Kidney epithelial cell (primary cell): ENCODE results near the gene FGD2. TPM values are rescaled to one million over a fixed set of nuclear protein-coding genes. Genes with fewer than 3 reads are reported as not detected.

ENCODE experiments used
- DNase-seq: peaks from one replicate; pipeline ENCODE4 v3.0.0-alpha.2; 2010; ENCODE audit warnings: low read depth
- H3K27me3 ChIP-seq: 2 replicates; pipeline ENCODE4 v1.6.0; 2011; ENCODE audit warnings: low read length; ENCODE audit not compliant: control insufficient read depth, insufficient read depth
- H3K36me3 ChIP-seq: 2 replicates; pipeline ENCODE4 v1.5.1; 2011; ENCODE audit warnings: low read length; ENCODE audit not compliant: control insufficient read depth, insufficient read depth
- H3K4me3 ChIP-seq: 2 replicates; pipeline ENCODE4 v1.5.1; 2011; ENCODE audit warnings: low read depth, mild to moderate bottlenecking, control low read depth, low read length
- total RNA-seq: library from RNA; depleted of rRNA; stranded (reverse); fragments of >200 nt; gene quantifications from 2 replicates; pipeline ENCODE4 v1.2.3, GENCODE V29; 2015
- TF ChIP-seq, protein P1 (sequence below): IDR thresholded peaks from 2 replicates; pipeline ENCODE4 v1.5.1; 2011; ENCODE audit warnings: mild to moderate bottlenecking, moderate library complexity, low read length, control low read depth, inconsistent platforms; ENCODE audit not compliant: insufficient read depth, poor library complexity, severe bottlenecking

FGD2 gene
- total RNA-seq, 1 donor from 2014 or later, result 0.04 TPM

DNA sequence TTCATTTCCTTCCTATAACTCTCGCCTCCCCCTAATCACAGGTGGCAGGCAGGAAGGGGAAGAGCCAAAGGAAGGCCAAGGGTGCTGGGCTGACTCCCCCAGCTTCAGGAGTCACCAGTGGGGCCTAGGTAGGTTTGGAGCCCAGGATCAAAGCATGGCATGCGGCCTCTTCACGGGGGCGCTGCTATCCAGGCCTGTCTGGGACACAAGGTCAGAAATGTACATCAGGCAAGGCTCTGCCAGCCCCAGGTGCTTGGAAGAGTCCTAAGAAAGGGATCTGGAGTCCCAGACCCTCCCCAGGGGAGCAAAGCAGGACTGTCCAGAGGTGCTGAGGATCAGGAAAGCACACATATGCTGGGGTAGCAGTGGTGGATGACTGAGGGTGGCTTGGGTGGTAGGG lies 40.5 kb upstream of the FGD2 start:
- no peak for DNase-seq
- H3K36me3 ChIP-seq, result no peaks in the 10 kb centered on the region
- no peak overlapping the region for H3K4me3 ChIP-seq
- TF ChIP-seq, protein P1, sequence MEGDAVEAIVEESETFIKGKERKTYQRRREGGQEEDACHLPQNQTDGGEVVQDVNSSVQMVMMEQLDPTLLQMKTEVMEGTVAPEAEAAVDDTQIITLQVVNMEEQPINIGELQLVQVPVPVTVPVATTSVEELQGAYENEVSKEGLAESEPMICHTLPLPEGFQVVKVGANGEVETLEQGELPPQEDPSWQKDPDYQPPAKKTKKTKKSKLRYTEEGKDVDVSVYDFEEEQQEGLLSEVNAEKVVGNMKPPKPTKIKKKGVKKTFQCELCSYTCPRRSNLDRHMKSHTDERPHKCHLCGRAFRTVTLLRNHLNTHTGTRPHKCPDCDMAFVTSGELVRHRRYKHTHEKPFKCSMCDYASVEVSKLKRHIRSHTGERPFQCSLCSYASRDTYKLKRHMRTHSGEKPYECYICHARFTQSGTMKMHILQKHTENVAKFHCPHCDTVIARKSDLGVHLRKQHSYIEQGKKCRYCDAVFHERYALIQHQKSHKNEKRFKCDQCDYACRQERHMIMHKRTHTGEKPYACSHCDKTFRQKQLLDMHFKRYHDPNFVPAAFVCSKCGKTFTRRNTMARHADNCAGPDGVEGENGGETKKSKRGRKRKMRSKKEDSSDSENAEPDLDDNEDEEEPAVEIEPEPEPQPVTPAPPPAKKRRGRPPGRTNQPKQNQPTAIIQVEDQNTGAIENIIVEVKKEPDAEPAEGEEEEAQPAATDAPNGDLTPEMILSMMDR, result no peak
- peaks cover 3% of the 10 kb centered on the region for H3K27me3 ChIP-seq

DNA sequence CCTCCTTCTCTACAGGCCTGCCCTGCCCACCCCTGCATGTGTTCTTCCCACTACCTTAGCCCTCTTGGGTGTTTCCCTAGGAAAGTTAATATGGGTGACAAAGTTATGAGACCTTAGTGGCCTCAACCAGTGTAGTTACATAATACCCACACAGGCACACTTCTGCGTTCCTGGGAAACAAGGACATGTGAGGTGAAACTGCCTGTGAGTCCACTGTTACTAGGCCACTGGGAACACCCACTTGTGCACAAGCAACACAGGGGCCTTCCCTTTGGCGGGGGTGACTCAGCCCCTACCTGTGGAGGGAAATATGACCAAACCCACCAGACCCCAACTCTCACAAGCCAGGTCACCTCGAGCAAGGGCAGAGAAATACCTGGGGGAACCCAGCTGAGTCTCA lies 38.2 kb upstream of the FGD2 start:
- TF ChIP-seq, protein P1, result no peak
- DNase-seq, result no peak
- Histone ChIP-seq H3K4me3 (no peak overlapping the region), H3K27me3 (no peaks in the 10 kb centered on the region), H3K36me3 (peaks cover 2% of the 10 kb centered on the region)

DNA sequence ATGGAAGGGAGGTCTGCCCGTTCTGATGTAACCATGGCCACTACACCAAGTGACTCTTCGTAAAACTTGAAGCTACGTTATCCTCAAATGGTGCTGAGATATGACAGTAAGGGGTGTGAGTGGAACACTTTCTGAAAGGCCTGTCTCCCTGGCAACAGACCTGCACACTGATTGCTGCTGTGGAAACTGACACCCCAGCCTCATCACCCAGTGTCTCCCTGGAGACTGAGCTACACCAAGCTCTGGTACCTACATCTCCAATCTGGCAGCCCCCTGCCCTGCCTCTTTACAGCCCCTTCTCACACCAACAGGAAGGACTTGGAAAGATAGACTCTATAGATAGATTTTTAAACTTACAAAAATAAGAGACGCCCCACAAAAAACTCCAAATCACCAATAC lies 37.7 kb upstream of the FGD2 start:
- Histone ChIP-seq H3K36me3 (peaks cover 2% of the 10 kb centered on the region), H3K4me3 (no peak overlapping the region), H3K27me3 (no peaks in the 10 kb centered on the region)
- TF ChIP-seq, protein P1, result no peak
- DNase-seq, result no peak

DNA sequence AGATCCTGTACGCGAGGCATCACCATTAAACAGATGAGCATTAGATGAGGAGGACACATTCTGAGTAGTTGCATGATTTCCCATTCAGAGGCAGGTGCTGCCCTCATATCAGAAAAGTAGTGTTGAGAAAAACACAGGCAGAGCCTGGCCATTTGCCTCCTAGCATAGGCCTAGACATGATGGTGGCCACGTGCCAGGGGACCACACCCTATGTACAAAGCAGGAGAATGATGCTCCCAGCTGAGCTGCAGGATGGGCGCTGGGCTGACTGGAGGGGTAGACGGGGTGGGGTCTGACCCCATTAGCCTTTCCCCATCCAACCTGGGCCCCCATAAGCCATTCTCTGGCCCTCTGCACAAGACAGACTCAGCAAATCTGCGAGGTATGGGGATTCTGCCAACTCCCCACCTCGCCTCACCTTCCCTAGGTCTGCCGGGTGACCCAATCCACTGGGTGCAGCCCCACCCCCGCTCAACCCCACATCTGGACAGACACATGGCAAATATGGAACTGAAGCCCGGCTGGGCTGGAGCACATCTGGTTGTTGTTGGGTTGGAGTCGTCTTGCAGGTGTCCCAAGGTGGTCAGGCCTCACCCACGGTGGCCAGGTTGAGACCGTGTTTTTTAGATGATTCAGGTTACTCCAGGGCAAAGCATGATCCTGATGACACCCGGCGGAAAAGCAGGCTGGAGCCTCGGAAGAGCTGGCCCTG lies 37.0 kb upstream of the FGD2 start:
- H3K36me3 ChIP-seq, result peaks cover 2% of the 10 kb centered on the region
- TF ChIP-seq, protein P1, result no peak
- no peaks in the 10 kb centered on the region for H3K27me3 ChIP-seq
- DNase-seq, result no peak
- no peak overlapping the region for H3K4me3 ChIP-seq

DNA sequence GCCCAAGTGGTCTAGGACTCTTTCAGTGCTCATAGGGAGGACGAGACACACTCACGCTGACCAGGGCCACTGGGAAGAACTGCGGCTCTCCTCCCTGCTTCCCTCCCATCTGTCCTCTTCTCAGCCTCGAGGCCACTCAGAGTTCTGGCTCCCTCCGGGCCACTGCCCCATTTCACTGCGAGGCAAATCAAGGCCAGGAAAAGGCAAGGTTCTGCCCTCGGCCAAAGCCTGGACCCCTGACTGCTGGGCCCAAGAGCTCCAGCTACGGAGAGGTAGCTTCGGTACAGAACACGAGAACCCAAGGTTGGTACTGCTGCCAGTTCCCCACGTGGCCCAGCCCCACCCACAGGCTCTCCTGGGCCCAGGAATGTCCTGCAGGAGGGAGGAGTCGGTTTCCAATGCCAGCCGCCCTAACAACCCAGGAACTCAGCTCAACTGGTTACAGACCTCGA lies 36.2 kb upstream of the FGD2 start:
- Histone ChIP-seq H3K27me3 (no peaks in the 10 kb centered on the region), H3K4me3 (no peak overlapping the region), H3K36me3 (peaks cover 2% of the 10 kb centered on the region)
- TF ChIP-seq, protein P1, result no peak
- DNase-seq, result no peak
